GM18909 (cell line): ENCODE results near the gene MOSMO.
"Not testable (repeated sequence)": the region's sequence is repeated elsewhere in the genome, so short reads cannot be mapped to it uniquely, and the experiment has no call there.

Experiments
- ATAC-seq: cut with Tn5 transposase; IDR thresholded peaks from one replicate; pipeline ENCODE4 v1.9.1; 2021; ENCODE audit warnings: mild to moderate bottlenecking; ENCODE audit not compliant: unreplicated experiment, poor library complexity

The MOSMO gene

GRCh38 chr16:22088642-22089041, 80.7 kb downstream of the MOSMO start:
- ATAC-seq, result no peak

GRCh38 chr16:22089910-22090309, 82.0 kb downstream of the MOSMO start:
- no peak for ATAC-seq

GRCh38 chr16:22091721-22092120, 83.8 kb downstream of the MOSMO start:
- ATAC-seq, result no peak

GRCh38 chr16:22092143-22092933, 84.4 kb downstream of the MOSMO start, which contains the start of gene VWA3A:
Gene VWA3A, plus strand, starts transcription at chr16:22092541. Its CDS starts 97 bp downstream, at chr16:22092638.
- no peak for ATAC-seq

GRCh38 chr16:22093331-22093730, 85.4 kb downstream of the MOSMO start:
- no peak for ATAC-seq

- ATAC-seq, result no peak
Observed at GRCh38 chr16:22093996-22094395, 86.1 kb downstream of the MOSMO start.

GRCh38 chr16:22098405-22099255, 90.7 kb downstream of the MOSMO start:
- no peak for ATAC-seq

- ATAC-seq, result no peak
Observed at GRCh38 chr16:22099256-22099975, 91.5 kb downstream of the MOSMO start.

- ATAC-seq, result no peak
Observed at GRCh38 chr16:22103441-22103840, 95.5 kb downstream of the MOSMO start.

- no peak for ATAC-seq
Observed at GRCh38 chr16:22109258-22109898, 101.5 kb downstream of the MOSMO start.

- ATAC-seq, result not testable (repeated sequence)
Observed at GRCh38 chr16:22111629-22112028, 103.7 kb downstream of the MOSMO start.

GRCh38 chr16:22116095-22116700, 108.3 kb downstream of the MOSMO start:
- ATAC-seq, result no peak

GRCh38 chr16:22117609-22118008, 109.7 kb downstream of the MOSMO start:
- no peak for ATAC-seq

- ATAC-seq, result no peak
Observed at GRCh38 chr16:22120440-22120839, 112.5 kb downstream of the MOSMO start.

GRCh38 chr16:22122239-22122638, 114.3 kb downstream of the MOSMO start:
- no peak for ATAC-seq

GRCh38 chr16:22123146-22123545, 115.2 kb downstream of the MOSMO start:
- no peak for ATAC-seq

GRCh38 chr16:22123759-22124490, 116.0 kb downstream of the MOSMO start:
- no peak for ATAC-seq

GRCh38 chr16:22124583-22125284, 116.8 kb downstream of the MOSMO start:
- ATAC-seq, result no peak
